Measurements from ENCODE around the gene CIDEB. TPM values are rescaled to one million over a fixed set of nuclear protein-coding genes. Genes with fewer than 3 reads are reported as not detected.
"Not testable (repeated sequence)": the region's sequence is repeated elsewhere in the genome, so short reads cannot be mapped to it uniquely, and the experiment has no call there.

CIDEB gene
- total RNA-seq, 1 experiment from 2014 or later = 1.7 TPM

DNA sequence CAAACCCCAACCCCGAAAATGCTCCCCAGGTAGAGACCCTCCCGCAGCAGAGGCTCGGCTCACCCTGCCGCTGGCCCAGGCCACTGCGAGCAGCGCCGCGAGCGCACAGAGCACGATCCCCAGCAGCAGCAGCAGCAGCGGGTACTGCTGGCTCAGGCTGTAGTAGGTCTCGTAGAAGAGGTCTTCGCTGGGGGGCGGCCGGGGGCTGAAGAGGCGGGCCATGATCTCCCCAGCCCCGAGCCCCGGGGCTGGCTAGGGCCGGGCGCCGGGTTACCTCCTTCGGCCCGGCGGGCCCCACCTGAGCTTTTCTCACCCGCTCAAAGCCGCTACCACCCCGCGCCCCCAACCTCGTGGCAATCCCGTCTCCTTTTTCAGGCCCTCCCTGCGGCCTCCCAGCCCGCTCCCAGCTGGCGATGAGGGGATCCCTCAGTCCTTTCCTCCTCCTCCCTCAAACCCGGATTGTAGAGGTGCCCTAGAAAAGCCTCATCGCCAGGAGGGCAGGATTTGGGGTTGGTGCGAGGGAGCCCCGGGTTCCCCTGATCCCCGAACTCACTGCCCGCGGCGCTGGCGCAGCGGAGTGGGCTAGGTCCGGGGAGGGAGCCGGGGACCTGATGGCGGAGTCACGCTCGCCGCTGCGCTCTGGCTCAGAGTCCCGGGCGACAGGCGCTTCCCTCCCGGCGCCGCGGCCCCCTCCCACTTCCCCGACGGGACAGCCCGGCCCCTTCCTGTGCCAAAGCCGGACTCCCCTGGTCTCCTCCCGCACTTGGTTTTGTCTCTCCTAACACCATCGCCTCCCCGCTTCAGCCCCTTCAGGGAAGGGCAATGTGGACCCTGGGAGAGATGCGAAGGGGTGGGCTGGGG lies 26.9 kb upstream of the CIDEB start, which contains the start of gene ADCY4:
ADCY4 (minus strand) TSS at position 641 of the 861 bp plus-strand sequence; CDS start at position 222, 419 bp downstream.
- in situ Hi-C loops (cut with HindIII; ENCODE audit: low sequenced_read_pairs) = loop anchor here (5.0 kb wide), 1 partner anchor 88 kb away; no protein-coding TSS in a partner anchor
- DNase-seq (ENCODE audit: low spot score) = no peak

- in situ Hi-C loops (cut with HindIII; ENCODE audit: low sequenced_read_pairs) = no loop called here
- peak; percentile 51 for DNase-seq (ENCODE audit: low spot score)
Observed at GRCh38 chr14:24332268-24332993, 24.7 kb upstream of the CIDEB start.

DNA sequence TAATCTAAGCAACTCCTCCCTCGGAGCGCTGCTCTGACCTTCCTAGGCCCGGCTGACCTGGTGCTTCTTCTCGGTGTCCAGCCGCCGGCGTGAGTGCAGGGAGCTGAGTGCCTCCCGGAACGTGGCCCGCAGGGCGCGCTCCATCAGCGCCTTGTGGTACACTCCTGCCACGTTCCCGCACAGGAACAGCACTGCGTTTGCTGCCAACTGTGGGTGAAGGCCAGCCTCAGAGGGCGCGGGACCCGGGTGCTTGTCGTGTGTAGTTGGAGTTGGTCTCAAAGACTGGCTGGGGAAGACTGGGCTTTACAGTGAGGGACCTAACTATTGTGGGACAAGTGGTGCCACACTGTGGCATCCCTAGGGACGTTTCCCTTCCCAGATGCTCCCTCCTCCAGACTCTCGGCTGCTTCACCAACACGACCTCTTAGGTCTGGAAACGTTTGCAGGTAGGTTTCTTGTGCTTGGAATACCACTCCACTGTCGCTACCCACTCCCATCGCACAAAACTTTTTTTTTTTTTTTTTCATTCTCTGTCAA lies 24.0 kb upstream of the CIDEB start:
- no peak for DNase-seq (ENCODE audit: low spot score)
- in situ Hi-C loops (cut with HindIII; ENCODE audit: low sequenced_read_pairs) = no loop called here

DNA sequence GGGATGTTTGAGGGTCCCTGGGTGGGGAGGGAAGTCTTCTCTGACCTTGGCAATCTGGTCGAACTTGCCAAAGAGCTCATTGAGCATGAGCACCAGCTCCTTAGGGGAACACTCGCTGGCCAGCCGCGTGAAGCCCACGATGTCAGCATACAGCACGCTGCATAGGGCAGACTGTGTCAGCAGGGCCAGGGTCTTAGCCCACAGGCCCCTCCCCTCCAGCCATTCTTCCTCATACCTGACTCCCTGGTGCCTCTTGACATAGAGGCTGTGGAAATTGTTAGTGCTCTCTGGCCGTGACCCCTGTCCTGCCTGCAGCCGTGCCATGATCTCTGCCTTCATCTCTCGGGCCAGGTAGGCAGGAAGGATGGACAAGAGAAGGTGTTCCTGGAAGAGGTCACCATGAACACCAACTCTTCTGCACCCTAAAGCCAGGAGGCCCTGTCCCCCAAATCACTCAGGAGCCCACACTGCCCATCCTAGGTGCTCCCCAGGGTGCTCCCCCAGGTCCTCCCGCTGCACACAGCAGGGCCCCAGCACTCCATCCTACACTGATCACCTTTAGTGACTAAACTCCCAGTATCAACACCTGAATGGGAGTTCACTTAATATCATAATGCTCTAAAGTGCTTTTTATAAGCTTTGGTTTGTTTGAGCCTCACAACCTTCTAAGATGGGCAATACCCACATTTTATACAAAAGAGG lies 23.3 kb upstream of the CIDEB start:
- no peak for DNase-seq (ENCODE audit: low spot score)
- in situ Hi-C loops (cut with HindIII; ENCODE audit: low sequenced_read_pairs) = no loop called here

GRCh38 chr14:24329736-24330135 lies 22.0 kb upstream of the CIDEB start:
- DNase-seq (ENCODE audit: low spot score) = no peak
- in situ Hi-C loops (cut with HindIII; ENCODE audit: low sequenced_read_pairs) = no loop called here

- DNase-seq (ENCODE audit: low spot score) = no peak
- in situ Hi-C loops (cut with HindIII; ENCODE audit: low sequenced_read_pairs) = no loop called here
Observed at GRCh38 chr14:24329073-24329663, 21.4 kb upstream of the CIDEB start.

- DNase-seq (ENCODE audit: low spot score) = peak; percentile 61
- in situ Hi-C loops (cut with HindIII; ENCODE audit: low sequenced_read_pairs) = not testable (repeated sequence)
Observed at GRCh38 chr14:24327914-24328313, 20.1 kb upstream of the CIDEB start.

- DNase-seq (ENCODE audit: low spot score) = no peak
- in situ Hi-C loops (cut with HindIII; ENCODE audit: low sequenced_read_pairs) = no loop called here
Observed at GRCh38 chr14:24327303-24327702, 19.5 kb upstream of the CIDEB start.

GRCh38 chr14:24325963-24326362 lies 18.2 kb upstream of the CIDEB start:
- in situ Hi-C loops (cut with HindIII; ENCODE audit: low sequenced_read_pairs) = no loop called here

GRCh38 chr14:24325041-24325530 lies 17.3 kb upstream of the CIDEB start:
- in situ Hi-C loops (cut with HindIII; ENCODE audit: low sequenced_read_pairs) = no loop called here

More at GRCh38 chr14:24325963-24326362, 18.2 kb upstream of the CIDEB start:
- DNase-seq (ENCODE audit: low spot score) = no peak

GRCh38 chr14:24324024-24324423 lies 16.2 kb upstream of the CIDEB start:
- in situ Hi-C loops (cut with HindIII; ENCODE audit: low sequenced_read_pairs) = no loop called here
- DNase-seq (ENCODE audit: low spot score) = no peak

More at GRCh38 chr14:24325041-24325530, 17.3 kb upstream of the CIDEB start:
- DNase-seq (ENCODE audit: low spot score) = no peak

DNA sequence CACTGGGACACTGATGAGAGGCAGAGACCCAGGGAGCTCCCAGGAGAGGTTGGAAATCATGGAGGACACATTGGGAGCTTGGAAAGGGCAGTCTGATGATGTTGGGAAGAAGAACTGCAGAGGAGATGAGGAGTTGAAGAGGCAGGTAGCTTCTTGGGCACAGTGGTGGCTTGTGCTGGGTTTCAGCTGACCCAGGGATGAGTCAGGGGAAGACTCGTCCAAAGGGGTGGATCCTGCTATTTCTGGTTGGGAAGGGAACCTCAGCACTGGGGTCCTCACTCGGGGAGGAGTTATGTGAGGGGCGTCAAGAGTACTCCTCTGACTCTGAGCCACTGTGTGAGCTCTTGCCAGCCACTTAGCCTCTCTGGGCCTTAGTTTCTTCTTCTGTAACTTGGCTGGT lies 15.6 kb upstream of the CIDEB start:
- DNase-seq (ENCODE audit: low spot score) = no peak
- in situ Hi-C loops (cut with HindIII; ENCODE audit: low sequenced_read_pairs) = no loop called here

GRCh38 chr14:24322672-24323071 lies 14.9 kb upstream of the CIDEB start:
- DNase-seq (ENCODE audit: low spot score) = no peak

GRCh38 chr14:24321212-24321975 lies 13.6 kb upstream of the CIDEB start:
- in situ Hi-C loops (cut with HindIII; ENCODE audit: low sequenced_read_pairs) = no loop called here
- DNase-seq (ENCODE audit: low spot score) = no peak

More at GRCh38 chr14:24322672-24323071, 14.9 kb upstream of the CIDEB start:
- in situ Hi-C loops (cut with HindIII; ENCODE audit: low sequenced_read_pairs) = no loop called here

DNA sequence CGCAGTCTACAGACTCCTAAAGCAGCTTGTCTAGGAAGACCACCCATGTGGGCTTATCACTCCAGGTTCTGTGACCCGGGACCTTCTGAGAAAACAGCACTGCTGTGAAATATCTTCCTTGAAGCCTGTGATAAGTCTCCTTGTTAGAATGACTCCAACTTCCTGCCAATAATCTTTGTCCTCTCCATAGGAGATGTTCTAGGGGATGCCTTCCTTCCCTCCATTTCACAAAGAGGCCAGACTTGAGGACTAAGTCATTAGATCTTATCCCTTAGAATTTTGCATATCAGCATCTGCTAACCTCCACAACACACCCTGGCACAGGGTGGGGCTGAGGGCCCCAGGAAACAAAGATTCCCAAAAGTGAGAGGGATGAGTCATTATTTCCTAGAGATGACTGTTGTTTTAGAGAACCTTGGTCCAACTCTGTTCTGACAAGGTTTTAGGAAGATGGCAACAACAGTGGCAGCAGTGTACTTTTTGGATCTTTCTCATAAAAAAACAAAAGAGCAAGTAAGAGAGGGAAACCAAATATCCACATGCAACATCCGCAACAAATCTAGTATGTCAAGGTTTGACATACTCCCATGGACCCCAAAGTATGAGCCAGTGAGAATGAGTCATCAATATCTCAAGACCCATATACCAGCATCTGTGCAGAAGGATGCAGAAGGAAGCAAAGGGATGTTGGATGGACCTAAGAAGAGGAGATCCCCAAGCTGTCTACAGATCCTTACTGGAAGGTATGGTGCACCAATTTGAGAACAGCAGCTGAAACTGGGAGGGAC lies 9.6 kb upstream of the CIDEB start:
- in situ Hi-C loops (cut with HindIII; ENCODE audit: low sequenced_read_pairs) = no loop called here
- DNase-seq (ENCODE audit: low spot score) = no peak

DNA sequence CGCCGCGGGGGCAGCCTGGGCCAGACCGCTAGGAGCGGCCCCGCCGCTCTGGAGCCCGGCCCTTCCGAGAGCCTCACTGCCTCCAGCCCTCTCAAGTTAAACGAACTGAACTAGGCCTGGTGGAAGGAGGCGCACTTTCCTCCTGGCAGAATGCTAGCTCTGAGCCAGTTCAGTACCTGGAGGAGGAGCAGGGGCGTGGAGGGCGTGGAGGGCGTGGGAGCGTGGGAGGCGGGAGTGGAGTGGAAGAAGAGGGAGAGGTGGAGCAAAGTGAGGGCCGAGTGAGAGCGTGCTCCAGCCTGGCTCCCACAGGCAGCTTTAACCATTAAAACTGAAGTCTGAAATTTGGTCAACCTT lies 8.8 kb upstream of the CIDEB start:
- DNase-seq (ENCODE audit: low spot score) = no peak

GRCh38 chr14:24315807-24316596 lies 8.2 kb upstream of the CIDEB start:
- in situ Hi-C loops (cut with HindIII; ENCODE audit: low sequenced_read_pairs) = no loop called here
- DNase-seq (ENCODE audit: low spot score) = no peak

More for the DNA sequence above, 8.8 kb upstream of the CIDEB start:
- in situ Hi-C loops (cut with HindIII; ENCODE audit: low sequenced_read_pairs) = no loop called here
